ENCODE measurements around the gene CDX1.

GRCh38 chr5:150219861-150220260 lies 53.3 kb downstream of the CDX1 start:
- TF ChIP-seq CTCF (IDR thresholded peaks at IDR 0.05) (no peak), POLR2AphosphoS5 (IDR thresholded peaks at IDR 0.05) (no peak), POLR2A (IDR thresholded peaks at IDR 0.05) (no peak)
